K562 (cell line): ENCODE measurements around the gene ITGA6. TPM values are rescaled to one million over a fixed set of nuclear protein-coding genes. Genes with fewer than 3 reads are reported as not detected.

Experiments used
- ATAC-seq: fragments of 200-7000 bp; cut with Tn5 transposase; 3 replicates; pipeline ENCODE4 v1.9.1; 2020; ENCODE audit warnings: moderate library complexity
- Bru-seq: library from RNA; stranded (reverse); fragments of 400-500 nt; gene quantifications from one replicate; lab custom pipeline; 2021; lab: Mats Ljungman, UMichigan
- BruChase-seq, 2 experiments: library from RNA; stranded (reverse); fragments of 400-500 nt; gene quantifications; one replicate each; lab custom pipeline; 2021; lab: Mats Ljungman, UMichigan
- BruUV-seq: library from RNA; stranded (reverse); fragments of 400-500 nt; replicated peaks from 2 replicates; lab custom pipeline; 2021; lab: Mats Ljungman, UMichigan
- CTCF ChIA-PET: fragments of 300-600 bp; formaldehyde crosslinking; extraction: SDS; loops from one replicate; lab custom pipeline; 2021; ENCODE audit warnings: low intra/inter-chr PET ratio; lab: Yijun Ruan, JAX
- POLR2A ChIA-PET: fragments of 300-600, 350-650 bp; sonication (Branson Sonifier 250); formaldehyde crosslinking; extraction: SDS; loops from one replicate; lab custom pipeline; 2021; ENCODE audit warnings: antibody characterized with exemption, inconsistent platforms; lab: Yijun Ruan, JAX
- DNase-seq, 4 experiments: peaks; one replicate each; pipeline versions ENCODE4 v3.0.0 to v3.0.0-alpha.2; 2011 to 2018; ENCODE audit warnings: low spot score in 3 of 4, mixed read lengths in 3 of 4; ENCODE audit errors: extremely low read depth in 1 of 4
- FAIRE-seq: peaks from 2 replicates; lab custom pipeline; 2011; peaks lifted over from hg19 to GRCh38; lab: Jason Lieb, UNC
- H2AFZ ChIP-seq: 2 replicates; pipeline ENCODE4 v1.6.0; 2011; ENCODE audit warnings: low read depth, low read length, control low read depth, inconsistent platforms
- H3K27ac ChIP-seq: fragments of 200-600 bp; 3 replicates; pipeline ENCODE4 v1.8.0; 2011; ENCODE audit warnings: low read depth, mild to moderate bottlenecking, control low read depth, inconsistent platforms, low read length, moderate library complexity, mixed read lengths; ENCODE audit errors: extremely low read depth
- H3K27me3 ChIP-seq, 2 experiments: fragments of 300-600 bp in 1 of 2; 2 replicates in 1 of 2; 3 replicates in 1 of 2; pipeline versions ENCODE4 v1.6.0 to v1.8.0; 2011; ENCODE audit warnings: inconsistent platforms in 2 of 2, low read length in 2 of 2, mild to moderate bottlenecking in 1 of 2, mixed read lengths in 1 of 2, moderate library complexity in 1 of 2; ENCODE audit not compliant: control insufficient read depth in 2 of 2, insufficient read depth in 2 of 2
- H3K36me3 ChIP-seq: fragments of 300-600 bp; 3 replicates; pipeline ENCODE4 v1.8.0; 2011; ENCODE audit warnings: mild to moderate bottlenecking, low read length, inconsistent platforms; ENCODE audit not compliant: control insufficient read depth, insufficient read depth
- H3K4me1 ChIP-seq, 2 experiments: fragments of 200-600 bp in 1 of 2; replicated peaks in 1 of 2; 2 replicates in 1 of 2; 3 replicates in 1 of 2; pipeline versions ENCODE4 v1.5.1 to v1.8.0; 2011; ENCODE audit warnings: inconsistent platforms in 2 of 2, low read length in 2 of 2, mild to moderate bottlenecking in 1 of 2, mixed read lengths in 1 of 2, moderate library complexity in 1 of 2; ENCODE audit not compliant: control insufficient read depth in 2 of 2, insufficient read depth in 2 of 2
- H3K4me2 ChIP-seq: 2 replicates; pipeline ENCODE4 v1.6.1; 2011; ENCODE audit warnings: low read length, control low read depth, inconsistent platforms, mixed read lengths; ENCODE audit not compliant: insufficient read depth
- H3K4me3 ChIP-seq: fragments of 200-600 bp; sonication (generic), shearing (Covaris generic); 2 replicates; pipeline ENCODE4 v1.5.1; 2016; ENCODE audit warnings: control low read depth, inconsistent platforms
- H3K79me2 ChIP-seq: fragments of 200-600 bp; 3 replicates; pipeline ENCODE4 v1.8.0; 2011; ENCODE audit warnings: low read length, inconsistent platforms; ENCODE audit not compliant: control insufficient read depth, insufficient read depth
- H3K9ac ChIP-seq, 2 experiments: 2 replicates each; pipeline versions ENCODE4 v1.6.0 to v1.6.1; 2011; ENCODE audit warnings: low read depth in 2 of 2, low read length in 2 of 2, control low read depth in 1 of 2, inconsistent platforms in 1 of 2, mild to moderate bottlenecking in 1 of 2, mixed read lengths in 1 of 2; ENCODE audit not compliant: insufficient read depth in 1 of 2
- H3K9me1 ChIP-seq: one replicate; pipeline ENCODE4 v1.6.0; 2011; ENCODE audit warnings: inconsistent platforms, mild to moderate bottlenecking, low read length, moderate library complexity; ENCODE audit not compliant: control insufficient read depth, insufficient read depth
- H3K9me3 ChIP-seq: replicated peaks from 2 replicates; pipeline ENCODE4 v1.5.1; 2011; ENCODE audit warnings: low read depth, low read length, inconsistent platforms; ENCODE audit not compliant: control insufficient read depth, insufficient read depth
- H4K20me1 ChIP-seq: replicated peaks from 2 replicates; pipeline ENCODE4 v1.6.1; 2011; ENCODE audit warnings: low read length, inconsistent platforms, mixed read lengths; ENCODE audit not compliant: control insufficient read depth, insufficient read depth
- CREM ChIP-seq: IDR thresholded peaks from 2 replicates; pipeline ENCODE4 v1.6.1; 2014; ENCODE audit warnings: antibody characterized with exemption, low read depth
- CTCF ChIP-seq, 3 experiments: IDR thresholded peaks in 2 of 3; conservative IDR thresholded peaks in 1 of 3; 2 replicates each; pipeline ENCODE4 v1.5.1; 2011 to 2012; ENCODE audit warnings: low read length in 3 of 3, mild to moderate bottlenecking in 3 of 3, control low read depth in 2 of 3, improper control_type of control experiment in 1 of 3, inconsistent platforms in 1 of 3, low read depth in 1 of 3, mixed read lengths in 1 of 3, moderate library complexity in 1 of 3; ENCODE audit not compliant: insufficient read depth in 2 of 3
- L3MBTL2 ChIP-seq: fragments of 450-650 bp; IDR thresholded peaks from 2 replicates; pipeline ENCODE4 v1.6.1; 2016; ENCODE audit warnings: mild to moderate bottlenecking, moderate library complexity
- MAZ ChIP-seq, 2 experiments: fragments of 450-650 bp in 1 of 2; sonication (generic) in 1 of 2; formaldehyde crosslinking; IDR thresholded peaks in 1 of 2; conservative IDR thresholded peaks in 1 of 2; 2 replicates each; pipeline versions ENCODE4 v1.4.0 to v1.5.0; 2020; ENCODE audit warnings: mild to moderate bottlenecking in 1 of 2, missing genetic modification reagents in 1 of 2
- MCM2 ChIP-seq: fragments of 450-650 bp; IDR thresholded peaks from 2 replicates; pipeline ENCODE4 v1.6.1; 2017; ENCODE audit warnings: low read depth, mild to moderate bottlenecking
- NRF1 ChIP-seq, 2 experiments: fragments of 450-650 bp; IDR thresholded peaks in 1 of 2; conservative IDR thresholded peaks in 1 of 2; 2 replicates each; pipeline ENCODE4 v1.6.1; 2014; ENCODE audit warnings: mild to moderate bottlenecking in 2 of 2
- PCBP1 ChIP-seq: fragments of 200-400 bp; formaldehyde crosslinking; IDR thresholded peaks from 2 replicates; pipeline ENCODE4 v1.6.1; 2018; ENCODE audit warnings: mild to moderate bottlenecking, low read depth, low read length; ENCODE audit not compliant: poor library complexity, severe bottlenecking
- YY1 ChIP-seq, 3 experiments: IDR thresholded peaks; 2 replicates each; pipeline ENCODE4 v1.6.1; 2011; ENCODE audit warnings: low read length in 2 of 3, mild to moderate bottlenecking in 2 of 3, moderate library complexity in 2 of 3, borderline replicate concordance in 1 of 3, control low read depth in 1 of 3, low read depth in 1 of 3; ENCODE audit not compliant: insufficient read depth in 3 of 3, insufficient replicate concordance in 2 of 3, control insufficient read depth in 1 of 3, insufficient read length in 1 of 3; ENCODE audit errors: extremely low read depth in 1 of 3
- ZNF274 ChIP-seq: IDR thresholded peaks from 2 replicates; pipeline ENCODE4 v1.6.1; 2011; ENCODE audit warnings: low read depth, mild to moderate bottlenecking, low read length, moderate library complexity, borderline replicate concordance
- WGBS: fragments of 100-300 bp; shearing (Covaris generic); methylation state at CpG from one replicate; pipeline ENCODE4 v1.1.6; 2016; ENCODE audit warnings: low coverage, mixed read lengths; ENCODE audit not compliant: insufficient coverage; ENCODE audit errors: missing lambda C conversion rate; 5-methylcytosine and 5-hydroxymethylcytosine counted together
- in situ Hi-C: fragments of 300-500 bp; cut with MboI; formaldehyde crosslinking; loops from 4 replicates; pipeline ENCODE4 v1.15.0; 2018; ENCODE audit warnings: inconsistent platforms, mixed read lengths
- intact Hi-C: fragments of 100-400 bp; cut with micrococcal nuclease; formaldehyde crosslinking; loops from 2 replicates; pipeline ENCODE4 v1.14.2; 2022
- long read RNA-seq, 3 experiments: library from polyadenylated mRNA in 2 of 3; library from RNA in 1 of 3; unstranded in 2 of 3; stranded (forward) in 1 of 3; transcript quantifications; one replicate each; pipeline ENCODE4 v2.0.0, GENCODE V29; 2019 to 2022
- polyA minus RNA-seq, 3 experiments: library from RNA; depleted of rRNA, polyadenylated mRNA; stranded (reverse); fragments of >200 nt; gene quantifications; 2 replicates each; pipeline ENCODE4 v1.2.3, GENCODE V29; 2011
- polyA plus RNA-seq, 8 experiments: library from polyadenylated mRNA; depleted of rRNA in 4 of 8; stranded (reverse) in 5 of 8; unstranded in 3 of 8; fragments of >200 nt; fragmentation: Nextera tagmentation in 2 of 8; fragmentation: Illumina TruSeq in 1 of 8; extraction: Ambion mirVana in 2 of 8; extraction: Trizol in 1 of 8; gene quantifications; 2 replicates each; pipeline versions ENCODE4 v1.2.1 to v1.2.3, GENCODE V29; 2011 to 2014; ENCODE audit warnings: inconsistent platforms in 1 of 8, missing spikeins in 1 of 8
- total RNA-seq, 7 experiments: library from RNA; depleted of rRNA in 6 of 7; stranded (reverse); fragments of >200 nt in 6 of 7; fragmentation: Illumina TruSeq in 2 of 7; extraction: Trizol in 2 of 7; gene quantifications; 2 replicates each; pipeline versions ENCODE4 v1.2.1 to v1.2.3, GENCODE V29; 2011 to 2021; ENCODE audit warnings: low replicate concordance in 1 of 7
- TF ChIP-seq, protein P1 (sequence below), 2 experiments: IDR thresholded peaks; 2 replicates each; pipeline ENCODE4 v1.6.1; 2012; ENCODE audit warnings: improper control_type of control experiment in 2 of 2, low read depth in 2 of 2, low read length in 2 of 2, borderline replicate concordance in 1 of 2

ITGA6 gene
- not detected in 2 replicates for total RNA-seq (2011; cell fraction: chromatin; rRNA removed; ENCODE audit: low replicate concordance)
- 0.13 TPM in 1 of 2 replicates, not detected in the other for total RNA-seq (2011; cell fraction: nucleolus; rRNA removed)
- total RNA-seq (2011; cell fraction: nucleoplasm; rRNA removed), result not detected in 2 replicates
- total RNA-seq (2014; rRNA removed) (0.33 TPM in 1 of 2 replicates, not detected in the other), total RNA-seq (2014; rRNA removed; fragmentation: Illumina TruSeq; extraction: Trizol) (not detected in 2 replicates), total RNA-seq (2015; rRNA removed; fragmentation: Illumina TruSeq; extraction: Trizol) (0.07 TPM in 1 of 2 replicates, not detected in the other), total RNA-seq (2021) (0.29 and 0.40 TPM in 2 replicates), polyA plus RNA-seq (2011; rRNA removed) (0.01 TPM in 1 of 2 replicates, not detected in the other), polyA plus RNA-seq (2014; fragmentation: Illumina TruSeq; extraction: Trizol) (not detected in 2 replicates), polyA plus RNA-seq (2014; fragmentation: Nextera tagmentation; extraction: Ambion mirVana) (under 1 TPM in 1 of 2 experiments, not detected in 1; 0.03 TPM), polyA plus RNA-seq (2014; rRNA removed) (not detected in 2 replicates), polyA minus RNA-seq (2011; rRNA and poly(A)+ RNA removed) (0.09 TPM in 1 of 2 replicates, not detected in the other), Bru-seq, nascent RNA (percentile 18 among the genes with signal in this experiment), BruChase-seq, experiment 1, labeled RNA remaining after a 2-hour chase (percentile 21 among the genes with signal in this experiment), BruChase-seq, experiment 2, labeled RNA remaining after a 6-hour chase (percentile 23 among the genes with signal in this experiment)
- polyA plus RNA-seq (2011; cell fraction: cytosol; rRNA removed), result 0.03 TPM in 1 of 2 replicates, not detected in the other
- 0.10 TPM in 1 of 2 replicates, not detected in the other for polyA plus RNA-seq (2011; cell fraction: nucleus; rRNA removed)
- polyA plus RNA-seq (2012), result 0.05 and 0.22 TPM in 2 replicates
- polyA minus RNA-seq (2011; cell fraction: cytosol; rRNA and poly(A)+ RNA removed), result 1.1 TPM in 1 of 2 replicates, not detected in the other
- polyA minus RNA-seq (2011; cell fraction: nucleus; rRNA and poly(A)+ RNA removed), result 0.81 TPM in 1 of 2 replicates, not detected in the other
- long read RNA-seq, experiment 1, result 0 reads
- long read RNA-seq, experiment 2, result 0 reads
- long read RNA-seq, experiment 3, result 0 reads

DNA sequence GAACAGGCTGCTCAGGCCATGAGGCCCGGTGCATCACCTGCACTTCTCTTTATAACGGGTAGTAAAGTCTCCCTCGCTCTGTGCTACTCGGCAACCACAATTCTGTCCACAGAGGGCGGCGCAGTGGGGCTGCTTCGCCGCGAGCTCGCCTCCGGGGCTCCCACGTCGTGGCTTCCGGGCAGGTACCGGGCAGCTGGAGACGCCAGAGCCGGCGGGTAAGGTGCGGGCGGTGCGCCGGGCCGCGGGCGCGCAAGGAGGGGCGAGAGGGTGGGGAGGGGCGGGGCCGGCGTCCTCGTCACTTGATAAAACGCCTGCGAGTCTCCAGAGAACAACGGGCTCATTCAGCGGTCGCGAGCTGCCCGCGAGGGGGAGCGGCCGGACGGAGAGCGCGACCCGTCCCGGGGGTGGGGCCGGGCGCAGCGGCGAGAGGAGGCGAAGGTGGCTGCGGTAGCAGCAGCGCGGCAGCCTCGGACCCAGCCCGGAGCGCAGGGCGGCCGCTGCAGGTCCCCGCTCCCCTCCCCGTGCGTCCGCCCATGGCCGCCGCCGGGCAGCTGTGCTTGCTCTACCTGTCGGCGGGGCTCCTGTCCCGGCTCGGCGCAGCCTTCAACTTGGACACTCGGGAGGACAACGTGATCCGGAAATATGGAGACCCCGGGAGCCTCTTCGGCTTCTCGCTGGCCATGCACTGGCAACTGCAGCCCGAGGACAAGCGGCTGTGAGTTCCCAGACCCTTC lies at the start of gene ITGA6:
ITGA6 (plus strand) TSS at position 331 of the 734 bp plus-strand sequence.
- H3K4me3 ChIP-seq, result peak within 1 kb of the TSS; percentile 24
- H3K9ac ChIP-seq, result no peak within 1 kb of the TSS
- no peaks in the 10 kb centered on the region for H4K20me1 ChIP-seq
- 4% methylated on average over 45 of the region's 79 CpGs for WGBS
- in situ Hi-C loops, result no loop called here
- H3K27me3 ChIP-seq, result peaks cover 35 to 53% of the 10 kb centered on the region in 2 experiments
- ChIA-PET POLR2A (interaction anchor here (1.0 kb wide), 1 partner anchor 15 kb away, joined by 3 read pairs; no protein-coding TSS in a partner anchor), CTCF (interaction anchor here (0.7 kb wide), 1 partner anchor 12 kb away, joined by 4 read pairs; no protein-coding TSS in a partner anchor)
- H3K36me3 ChIP-seq, result no peaks in the 10 kb centered on the region
- ATAC-seq, result peak; percentile 94
- no peak for FAIRE-seq
- H3K9me3 ChIP-seq, result no peaks in the 10 kb centered on the region
- H3K79me2 ChIP-seq, result no peaks in the 10 kb centered on the region
- H3K4me2 ChIP-seq, result peak within 1 kb of the TSS; percentile 30
- peaks cover 0 to 16% of the 10 kb centered on the region in 2 experiments; a peak in 2 of 5 replicates for H3K4me1 ChIP-seq
- H3K9me1 ChIP-seq, result no peaks in the 10 kb centered on the region
- H2AFZ ChIP-seq, result peak within 1 kb of the TSS; percentile 37
- intact Hi-C loops, result no loop called here
- no peak within 1 kb of the TSS for H3K27ac ChIP-seq
- peak; percentile 73 to 83 (median 77) for DNase-seq
- BruUV-seq, result no TSS peak
- TF ChIP-seq PCBP1, result peak; percentile 44
- TF ChIP-seq CTCF (IDR thresholded peaks at IDR 0.05 in 2 of 3, conservative IDR thresholded peaks at IDR 0.05 in 1 of 3; ENCODE audit: insufficient read depth in 2 of 3, low read depth in 1 of 3, low read length in 3 of 3), result peak in 1 of 3 experiments; percentile 36; a peak in 1 of 6 replicates
- no peak for TF ChIP-seq ZNF274
- TF ChIP-seq CREM, result 0 out of 2 replicates have a peak, but pooled peaks have one; percentile 14
- no peak for TF ChIP-seq MCM2
- peak; percentile 26 to 55; a peak in 1 of 4 replicates for TF ChIP-seq MAZ (CRISPR knock-in tag; conservative IDR thresholded peaks at IDR 0.05 in 1 of 2, IDR thresholded peaks at IDR 0.05 in 1 of 2)
- no peak for TF ChIP-seq L3MBTL2
- TF ChIP-seq YY1 (IDR thresholded peaks at IDR 0.05; ENCODE audit: borderline replicate concordance in 1 of 3, control insufficient read depth in 1 of 3, extremely low read depth in 1 of 3, insufficient read depth in 3 of 3, insufficient read length in 1 of 3, insufficient replicate concordance in 2 of 3, low read depth in 1 of 3, low read length in 2 of 3), result peak in 1 of 3 experiments; percentile 25
- peak; percentile 32 to 39; a peak in 3 of 4 replicates for TF ChIP-seq NRF1 (conservative IDR thresholded peaks at IDR 0.05 in 1 of 2, IDR thresholded peaks at IDR 0.05 in 1 of 2)
- TF ChIP-seq, protein P1, sequence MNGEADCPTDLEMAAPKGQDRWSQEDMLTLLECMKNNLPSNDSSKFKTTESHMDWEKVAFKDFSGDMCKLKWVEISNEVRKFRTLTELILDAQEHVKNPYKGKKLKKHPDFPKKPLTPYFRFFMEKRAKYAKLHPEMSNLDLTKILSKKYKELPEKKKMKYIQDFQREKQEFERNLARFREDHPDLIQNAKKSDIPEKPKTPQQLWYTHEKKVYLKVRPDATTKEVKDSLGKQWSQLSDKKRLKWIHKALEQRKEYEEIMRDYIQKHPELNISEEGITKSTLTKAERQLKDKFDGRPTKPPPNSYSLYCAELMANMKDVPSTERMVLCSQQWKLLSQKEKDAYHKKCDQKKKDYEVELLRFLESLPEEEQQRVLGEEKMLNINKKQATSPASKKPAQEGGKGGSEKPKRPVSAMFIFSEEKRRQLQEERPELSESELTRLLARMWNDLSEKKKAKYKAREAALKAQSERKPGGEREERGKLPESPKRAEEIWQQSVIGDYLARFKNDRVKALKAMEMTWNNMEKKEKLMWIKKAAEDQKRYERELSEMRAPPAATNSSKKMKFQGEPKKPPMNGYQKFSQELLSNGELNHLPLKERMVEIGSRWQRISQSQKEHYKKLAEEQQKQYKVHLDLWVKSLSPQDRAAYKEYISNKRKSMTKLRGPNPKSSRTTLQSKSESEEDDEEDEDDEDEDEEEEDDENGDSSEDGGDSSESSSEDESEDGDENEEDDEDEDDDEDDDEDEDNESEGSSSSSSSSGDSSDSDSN (IDR thresholded peaks at IDR 0.05; ENCODE audit: borderline replicate concordance in 1 of 2, low read depth in 2 of 2, low read length in 2 of 2), result peak in 1 of 2 experiments; percentile 65; a peak in 1 of 4 replicates
